ENCODE data around the gene NUMB. TPM values are rescaled to one million over a fixed set of nuclear protein-coding genes. Genes with fewer than 3 reads are reported as not detected.

The NUMB gene
- total RNA-seq, 1 experiment from 2014 or later: 46.5 TPM

- H3K56ac ChIP-seq (ENCODE audit: insufficient read length, low read depth, low read length): no peak overlapping the region
- H4K8ac ChIP-seq (replicated peaks; ENCODE audit: insufficient read length, low read depth, low read length): no peak overlapping the region
- no peak overlapping the region for H3K4ac ChIP-seq (ENCODE audit: low read depth, low read length)
- DNase-seq: no peak
- no peak overlapping the region for H3K23ac ChIP-seq (ENCODE audit: insufficient read length, low read depth, low read length)
- H3K27ac Mint-ChIP-seq: no peak overlapping the region; a peak in 1 of 7 replicates
- no peak overlapping the region for H2BK15ac ChIP-seq (ENCODE audit: low read depth, low read length)
- H4K20me1 ChIP-seq (ENCODE audit: control insufficient read depth, insufficient read depth, insufficient read length): no peaks in the 10 kb centered on the region
- no peak overlapping the region for H2BK120ac ChIP-seq (ENCODE audit: low read depth, low read length, poor library complexity, severe bottlenecking)
- H4K5ac ChIP-seq (ENCODE audit: insufficient read length, low read depth, low read length): no peak overlapping the region
- H3K27me3 Mint-ChIP-seq (ENCODE audit: low read depth): no peaks in the 10 kb centered on the region; the same call in 1 of the 2 replicates
- no peak overlapping the region for H2AFZ ChIP-seq (ENCODE audit: low read length)
- H2BK20ac ChIP-seq (ENCODE audit: low read depth, low read length, poor library complexity, severe bottlenecking): no peak overlapping the region
- H3K23me2 ChIP-seq (ENCODE audit: insufficient read length, low read depth, low read length, poor library complexity, severe bottlenecking): no peaks in the 10 kb centered on the region
- H3K27me3 ChIP-seq (ENCODE audit: insufficient read depth, low read length): no peaks in the 10 kb centered on the region
- no peak overlapping the region for H4K91ac ChIP-seq (ENCODE audit: insufficient read length, low read depth, low read length)
- no peak overlapping the region; the same call in 1 of the 2 replicates for H3K14ac ChIP-seq (ENCODE audit: insufficient read depth, low read length)
- no peaks in the 10 kb centered on the region for H3K79me1 ChIP-seq (ENCODE audit: insufficient read depth, low read depth, low read length, poor library complexity, severe bottlenecking)
- no peak overlapping the region for H2BK12ac ChIP-seq (ENCODE audit: insufficient read length, low read depth, low read length)
- no peak overlapping the region for H3K4me3 Mint-ChIP-seq
- H3K4me1 Mint-ChIP-seq: 0 out of 4 replicates have a peak, but pooled peaks cover 0 to 4% of the 10 kb centered on the region in 2 experiments
- H3K9me3 ChIP-seq (ENCODE audit: control insufficient read depth, low read depth, low read length): no peaks in the 10 kb centered on the region
- no peak overlapping the region for H3T11ph ChIP-seq (ENCODE audit: low read length)
- no peaks in the 10 kb centered on the region for H3K4me1 ChIP-seq (ENCODE audit: insufficient read depth, low read length)
- H3K36me3 Mint-ChIP-seq (ENCODE audit: insufficient read depth in 1 of 3, low read depth in 3 of 3): peaks cover under 1 to 3% (median 2%) of the 10 kb centered on the region in 3 experiments; a peak in 2 of 7 replicates
- no CpG with 5 or more reads among the region's 30 CpGs for WGBS (ENCODE audit: extremely low coverage, insufficient read length, low lambda C conversion rate)
- H3K27ac ChIP-seq (ENCODE audit: insufficient read length, low read depth, low read length): no peak overlapping the region
- H3K9ac ChIP-seq (ENCODE audit: extremely low read depth, insufficient read length, low read length): no peak overlapping the region
- H3K18ac ChIP-seq (ENCODE audit: insufficient read length, low read depth, low read length): no peak overlapping the region
- H3K9me3 Mint-ChIP-seq: no peaks in the 10 kb centered on the region; a peak in 1 of 5 replicates
- H3K79me2 ChIP-seq (ENCODE audit: insufficient read depth, low read length): no peaks in the 10 kb centered on the region
- no peak overlapping the region for H2BK5ac ChIP-seq (ENCODE audit: insufficient read length, low read length)
- TF ChIP-seq CTCF (conservative IDR thresholded peaks at IDR 0.05): no peak
- no peak overlapping the region for H2AK5ac ChIP-seq (ENCODE audit: insufficient read length, low read length)
- H3K4me2 ChIP-seq (ENCODE audit: insufficient read depth, insufficient read length, low read length): no peak overlapping the region
Observed at GRCh38 chr14:73251516-73252215, 206.7 kb downstream of the NUMB start.
